NCI-H128 (cell line): Measurements from ENCODE around the gene LEPROT.
"Not testable (repeated sequence)": the region's sequence is repeated elsewhere in the genome, so short reads cannot be mapped to it uniquely, and the experiment has no call there.

Experiments used
- DNase-seq: peaks from one replicate; lab custom pipeline; 2025; ENCODE audit not compliant: unreplicated experiment; lab: John Stamatoyannopoulos, UW

Gene LEPROT

GRCh38 chr1:65435987-65436386 is 15.5 kb downstream of the LEPROT start:
- no peak for DNase-seq

- no peak for DNase-seq
These were observed 17.1 kb downstream of the LEPROT start for GRCh38 chr1:65437616-65438015.

- DNase-seq: no peak
These were observed 19.9 kb downstream of the LEPROT start for GRCh38 chr1:65440322-65440900.

- DNase-seq: no peak
These were observed 20.4 kb downstream of the LEPROT start for GRCh38 chr1:65440915-65441314.

GRCh38 chr1:65441464-65441863 is 21.0 kb downstream of the LEPROT start:
- no peak for DNase-seq

GRCh38 chr1:65442442-65442841 is 22.0 kb downstream of the LEPROT start:
- no peak for DNase-seq

- no peak for DNase-seq
These were observed 23.2 kb downstream of the LEPROT start for GRCh38 chr1:65443647-65444046.

- no peak for DNase-seq
These were observed 23.7 kb downstream of the LEPROT start for GRCh38 chr1:65444128-65444640.

- DNase-seq: no peak
These were observed 25.4 kb downstream of the LEPROT start for GRCh38 chr1:65445837-65446236.

GRCh38 chr1:65449214-65449823 is 28.9 kb downstream of the LEPROT start:
- DNase-seq: no peak

- DNase-seq: not testable (repeated sequence)
These were observed 35.2 kb downstream of the LEPROT start for GRCh38 chr1:65455678-65456077.

GRCh38 chr1:65456481-65456880 is 36.0 kb downstream of the LEPROT start:
- no peak for DNase-seq

- DNase-seq: no peak
These were observed 37.4 kb downstream of the LEPROT start for GRCh38 chr1:65457868-65458267.

- no peak for DNase-seq
These were observed 38.4 kb downstream of the LEPROT start for GRCh38 chr1:65458730-65459396.

GRCh38 chr1:65459397-65459768 is 38.9 kb downstream of the LEPROT start:
- no peak for DNase-seq

- DNase-seq: not testable (repeated sequence)
These were observed 45.4 kb downstream of the LEPROT start for GRCh38 chr1:65465837-65466236.

- DNase-seq: no peak
These were observed 47.1 kb downstream of the LEPROT start for GRCh38 chr1:65467536-65467935.

GRCh38 chr1:65469126-65469888 is 48.8 kb downstream of the LEPROT start:
- DNase-seq: no peak

- no peak for DNase-seq
These were observed 49.4 kb downstream of the LEPROT start for GRCh38 chr1:65469889-65470340.

- DNase-seq: no peak
These were observed 50.3 kb downstream of the LEPROT start for GRCh38 chr1:65470766-65471165.

GRCh38 chr1:65471213-65471833 is 50.9 kb downstream of the LEPROT start:
- DNase-seq: no peak
